Liver (tissue), 3 donors: ENCODE data around the gene MCU.

ENCODE experiments used
- CTCF ChIP-seq: fragments of 150-350 bp; IDR thresholded peaks from 2 replicates; pipeline ENCODE4 v1.5.1; 2017; ENCODE audit warnings: improper control_type of control experiment, low read depth, low read length; ENCODE audit not compliant: missing input control
- FOXA1 ChIP-seq: IDR thresholded peaks from 2 replicates; pipeline ENCODE4 v1.6.1; 2016; ENCODE audit warnings: antibody characterized with exemption
- TAF1 ChIP-seq: conservative IDR thresholded peaks from 2 replicates; pipeline ENCODE4 v1.6.1; 2016; ENCODE audit warnings: antibody characterized with exemption, mild to moderate bottlenecking
- TF ChIP-seq, protein P1 (sequence below): IDR thresholded peaks from 2 replicates; pipeline ENCODE4 v1.6.1; 2016; ENCODE audit warnings: antibody characterized with exemption
- donor health status: healthy.
- donor health status: healthy.

DNA sequence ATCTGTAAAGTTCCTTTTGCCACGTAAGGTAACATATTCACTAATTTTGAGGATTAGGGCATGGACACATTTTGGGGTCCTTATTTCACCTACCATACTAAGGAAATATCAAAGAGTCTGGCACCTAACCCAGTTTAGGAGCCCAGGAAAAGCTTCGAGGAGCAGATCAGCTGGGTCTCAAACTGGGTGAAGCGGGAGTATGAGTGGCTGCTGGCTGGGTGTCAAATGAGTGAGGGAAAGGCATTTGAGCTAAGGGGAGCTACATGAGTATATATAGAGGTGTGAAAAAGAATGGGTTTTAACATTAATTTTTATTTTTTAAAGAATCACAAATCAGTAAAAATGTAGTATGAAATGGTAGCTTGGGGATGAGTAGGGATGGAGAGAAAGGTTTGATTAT is 71.3 kb downstream of the MCU start:
- TF ChIP-seq, protein P1, sequence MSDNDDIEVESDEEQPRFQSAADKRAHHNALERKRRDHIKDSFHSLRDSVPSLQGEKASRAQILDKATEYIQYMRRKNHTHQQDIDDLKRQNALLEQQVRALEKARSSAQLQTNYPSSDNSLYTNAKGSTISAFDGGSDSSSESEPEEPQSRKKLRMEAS = no peak
- TF ChIP-seq FOXA1 = no peak
- TF ChIP-seq CTCF = no peak
- TF ChIP-seq TAF1 = no peak
